Measurements from ENCODE around the gene ZNF358.

ZNF358 gene

GRCh38 chr19:7505682-7506384, 10.1 kb upstream of the ZNF358 start:
- Histone ChIP-seq H3K9me2 (replicated peaks; ENCODE audit: insufficient read depth, low read length) (no peaks in the 10 kb centered on the region), H3K36me3 (replicated peaks; ENCODE audit: insufficient read depth, low read length) (no peaks in the 10 kb centered on the region), H2AFZ (ENCODE audit: low read length) (peak overlapping the region; percentile 47), H3K27ac (ENCODE audit: low read length) (no peak overlapping the region), H3K79me2 (ENCODE audit: low read length) (no peaks in the 10 kb centered on the region), H3K4me2 (ENCODE audit: low read depth, low read length) (peak overlapping the region; percentile 69), H3F3A (ENCODE audit: insufficient read depth, low read length) (no peaks in the 10 kb centered on the region; the same call in 1 of the 2 replicates), H3K4me3 (ENCODE audit: low read length) (peak overlapping the region; percentile 42; the same call in 1 of the 2 replicates), H3K4me1 (ENCODE audit: low read length) (no peaks in the 10 kb centered on the region), H3K27me3 (replicated peaks; ENCODE audit: insufficient read depth, low read length) (peaks cover 39% of the 10 kb centered on the region), H4K20me1 (ENCODE audit: insufficient read depth, low read length) (no peaks in the 10 kb centered on the region), H3K9me3 (replicated peaks; ENCODE audit: insufficient read depth, low read length) (no peaks in the 10 kb centered on the region), H3K9ac (ENCODE audit: low read length) (no peak overlapping the region)
- DNase-seq, result peak; percentile 47
- no peak for TF ChIP-seq EZH2phosphoT487 (IDR thresholded peaks at IDR 0.05; ENCODE audit: low read length)
- TF ChIP-seq EZH2 (optimal IDR thresholded peaks at IDR 0.05; ENCODE audit: low read depth, low read length), result no peak
- TF ChIP-seq CTCF (IDR thresholded peaks at IDR 0.05; ENCODE audit: low read length), result no peak

- no peak overlapping the region for H3K27ac ChIP-seq (ENCODE audit: low read length)
- H3K36me3 ChIP-seq (replicated peaks; ENCODE audit: insufficient read depth, low read length), result no peaks in the 10 kb centered on the region
- no peaks in the 10 kb centered on the region; the same call in 1 of the 2 replicates for H3F3A ChIP-seq (ENCODE audit: insufficient read depth, low read length)
- H3K9me3 ChIP-seq (replicated peaks; ENCODE audit: insufficient read depth, low read length), result no peaks in the 10 kb centered on the region
- H2AFZ ChIP-seq (ENCODE audit: low read length), result 0 out of 2 replicates have a peak overlapping the region, but pooled peaks have one; percentile 46
- H3K27me3 ChIP-seq (replicated peaks; ENCODE audit: insufficient read depth, low read length), result peaks cover 39% of the 10 kb centered on the region
- H3K9me2 ChIP-seq (replicated peaks; ENCODE audit: insufficient read depth, low read length), result no peaks in the 10 kb centered on the region
- peak overlapping the region; percentile 37; the same call in 1 of the 2 replicates for H3K4me2 ChIP-seq (ENCODE audit: low read depth, low read length)
- TF ChIP-seq EZH2phosphoT487 (IDR thresholded peaks at IDR 0.05; ENCODE audit: low read length) (no peak), EZH2 (optimal IDR thresholded peaks at IDR 0.05; ENCODE audit: low read depth, low read length) (no peak), CTCF (IDR thresholded peaks at IDR 0.05; ENCODE audit: low read length) (no peak)
- no peaks in the 10 kb centered on the region for H4K20me1 ChIP-seq (ENCODE audit: insufficient read depth, low read length)
- no peaks in the 10 kb centered on the region for H3K79me2 ChIP-seq (ENCODE audit: low read length)
- DNase-seq, result peak; percentile 82
- no peak overlapping the region for H3K9ac ChIP-seq (ENCODE audit: low read length)
- H3K4me1 ChIP-seq (ENCODE audit: low read length), result no peaks in the 10 kb centered on the region
- H3K4me3 ChIP-seq (ENCODE audit: low read length), result no peak overlapping the region
Observed at GRCh38 chr19:7506385-7507328, 9.2 kb upstream of the ZNF358 start.

GRCh38 chr19:7507884-7508283, 8.0 kb upstream of the ZNF358 start:
- no peaks in the 10 kb centered on the region for H4K20me1 ChIP-seq (ENCODE audit: insufficient read depth, low read length)
- DNase-seq, result peak; percentile 31
- H3K4me3 ChIP-seq (ENCODE audit: low read length), result no peak overlapping the region
- H3K36me3 ChIP-seq (replicated peaks; ENCODE audit: insufficient read depth, low read length), result no peaks in the 10 kb centered on the region
- no peak overlapping the region for H3K27ac ChIP-seq (ENCODE audit: low read length)
- no peak overlapping the region for H3K9ac ChIP-seq (ENCODE audit: low read length)
- no peak overlapping the region for H2AFZ ChIP-seq (ENCODE audit: low read length)
- H3K4me2 ChIP-seq (ENCODE audit: low read depth, low read length), result no peak overlapping the region
- H3K9me2 ChIP-seq (replicated peaks; ENCODE audit: insufficient read depth, low read length), result no peaks in the 10 kb centered on the region
- H3K79me2 ChIP-seq (ENCODE audit: low read length), result no peaks in the 10 kb centered on the region
- no peaks in the 10 kb centered on the region for H3K4me1 ChIP-seq (ENCODE audit: low read length)
- TF ChIP-seq EZH2 (optimal IDR thresholded peaks at IDR 0.05; ENCODE audit: low read depth, low read length) (no peak), EZH2phosphoT487 (IDR thresholded peaks at IDR 0.05; ENCODE audit: low read length) (no peak), CTCF (IDR thresholded peaks at IDR 0.05; ENCODE audit: low read length) (no peak)
- no peaks in the 10 kb centered on the region; the same call in 1 of the 2 replicates for H3F3A ChIP-seq (ENCODE audit: insufficient read depth, low read length)
- H3K9me3 ChIP-seq (replicated peaks; ENCODE audit: insufficient read depth, low read length), result no peaks in the 10 kb centered on the region
- H3K27me3 ChIP-seq (replicated peaks; ENCODE audit: insufficient read depth, low read length), result peaks cover 41% of the 10 kb centered on the region
